Choroid plexus epithelial cell (primary cell): ENCODE data around the gene DENND6B.
A peak's percentile ranks its signal among the peaks of the same experiment; 100 is the strongest.

Experiments used
- DNase-seq: peaks from one replicate; pipeline ENCODE4 v3.0.0-alpha.2; 2010; ENCODE audit warnings: low read depth
- H3K4me3 ChIP-seq: 2 replicates; pipeline ENCODE4 v1.5.1; 2011; ENCODE audit warnings: low read depth, mild to moderate bottlenecking, control low read depth, low read length, moderate library complexity
- TF ChIP-seq, protein P1 (sequence below): conservative IDR thresholded peaks from 2 replicates; pipeline ENCODE4 v1.5.1; 2011; ENCODE audit warnings: low read depth, mild to moderate bottlenecking, control low read depth, inconsistent platforms, low read length, moderate library complexity

DENND6B gene

DNA sequence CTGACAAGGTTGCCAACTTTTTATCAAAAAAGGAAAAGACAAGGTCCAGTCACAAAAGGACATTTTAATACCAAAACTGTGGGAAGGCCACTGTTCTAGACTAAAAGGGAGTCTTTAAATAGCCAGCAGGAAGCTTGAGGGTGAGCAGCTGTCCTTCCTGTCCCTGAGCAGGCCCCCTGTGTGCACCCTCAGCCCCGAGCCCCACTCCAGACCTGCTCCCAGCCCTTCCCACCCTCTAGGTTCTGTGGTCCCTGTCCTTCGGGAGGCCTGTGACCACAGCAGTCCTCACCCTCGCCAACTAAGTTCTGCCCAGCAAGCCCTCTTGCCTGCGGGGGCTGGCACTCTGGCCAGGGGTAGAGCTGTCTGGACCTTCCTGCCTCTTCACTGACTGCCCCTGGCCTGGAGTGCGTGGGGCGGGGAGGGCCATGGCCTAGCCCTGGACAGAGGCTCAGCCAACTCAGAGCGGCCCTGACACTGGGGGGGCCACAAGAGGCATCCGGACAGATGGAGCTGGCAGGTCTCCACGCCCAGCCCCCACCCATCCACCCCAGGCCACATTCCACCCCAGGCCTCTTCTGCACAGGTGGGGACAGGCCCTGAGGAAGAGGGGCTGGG lies 17.7 kb downstream of the DENND6B start:
- TF ChIP-seq, protein P1, sequence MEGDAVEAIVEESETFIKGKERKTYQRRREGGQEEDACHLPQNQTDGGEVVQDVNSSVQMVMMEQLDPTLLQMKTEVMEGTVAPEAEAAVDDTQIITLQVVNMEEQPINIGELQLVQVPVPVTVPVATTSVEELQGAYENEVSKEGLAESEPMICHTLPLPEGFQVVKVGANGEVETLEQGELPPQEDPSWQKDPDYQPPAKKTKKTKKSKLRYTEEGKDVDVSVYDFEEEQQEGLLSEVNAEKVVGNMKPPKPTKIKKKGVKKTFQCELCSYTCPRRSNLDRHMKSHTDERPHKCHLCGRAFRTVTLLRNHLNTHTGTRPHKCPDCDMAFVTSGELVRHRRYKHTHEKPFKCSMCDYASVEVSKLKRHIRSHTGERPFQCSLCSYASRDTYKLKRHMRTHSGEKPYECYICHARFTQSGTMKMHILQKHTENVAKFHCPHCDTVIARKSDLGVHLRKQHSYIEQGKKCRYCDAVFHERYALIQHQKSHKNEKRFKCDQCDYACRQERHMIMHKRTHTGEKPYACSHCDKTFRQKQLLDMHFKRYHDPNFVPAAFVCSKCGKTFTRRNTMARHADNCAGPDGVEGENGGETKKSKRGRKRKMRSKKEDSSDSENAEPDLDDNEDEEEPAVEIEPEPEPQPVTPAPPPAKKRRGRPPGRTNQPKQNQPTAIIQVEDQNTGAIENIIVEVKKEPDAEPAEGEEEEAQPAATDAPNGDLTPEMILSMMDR, result no peak
- no peak for DNase-seq
- H3K4me3 ChIP-seq, result no peak overlapping the region

GRCh38 chr22:50308597-50308935 lies 18.2 kb downstream of the DENND6B start:
- H3K4me3 ChIP-seq, result no peak overlapping the region
- TF ChIP-seq, protein P1, result no peak
- DNase-seq, result no peak

DNA sequence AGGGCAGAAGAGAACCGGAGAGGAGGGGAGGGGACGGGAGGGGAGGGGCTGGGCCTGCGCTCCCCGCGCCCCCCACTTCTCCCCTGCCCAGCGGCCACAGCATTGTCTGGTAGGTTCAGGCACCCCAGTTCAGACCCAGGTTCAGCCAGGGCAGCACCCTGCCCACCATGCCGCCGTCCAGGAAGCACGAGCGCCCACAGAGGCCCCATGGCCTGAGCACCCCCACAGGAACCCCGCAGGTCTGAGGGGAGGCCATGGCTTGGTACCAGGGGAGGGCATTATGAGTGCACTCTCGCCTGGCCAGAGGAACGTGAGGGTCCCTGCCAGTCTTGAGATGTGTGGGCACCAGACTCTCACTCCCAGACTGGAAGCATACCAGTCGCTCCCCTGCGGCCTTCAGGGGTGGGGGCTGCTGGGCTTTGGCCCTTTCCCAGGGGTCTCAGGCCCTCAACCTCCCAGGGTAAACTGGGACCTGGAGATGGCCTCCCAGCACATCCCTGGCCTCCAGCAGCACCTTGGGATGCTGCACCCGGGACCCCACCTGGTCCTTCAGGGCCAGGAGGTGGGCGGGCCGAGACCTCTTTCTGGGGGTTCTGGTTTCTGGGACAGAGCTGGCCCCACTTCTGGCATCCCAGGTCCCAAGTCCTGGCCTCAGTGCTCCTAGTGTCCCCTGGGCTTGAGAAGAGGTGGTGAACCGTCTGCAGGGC lies 18.8 kb downstream of the DENND6B start:
- TF ChIP-seq, protein P1, result no peak
- no peak for DNase-seq
- H3K4me3 ChIP-seq, result no peak overlapping the region

GRCh38 chr22:50306753-50307749 lies 19.8 kb downstream of the DENND6B start, which contains the start of gene PLXNB2:
Gene PLXNB2 (minus strand): TSS chr22:50307646. CDS start chr22:50290584, 17,062 bp downstream.
- TF ChIP-seq, protein P1, result no peak
- peak within 1 kb of the TSS; percentile 81 for H3K4me3 ChIP-seq
- peak; percentile 83 for DNase-seq

GRCh38 chr22:50305923-50306566 lies 20.8 kb downstream of the DENND6B start:
- DNase-seq, result peak; percentile 80
- TF ChIP-seq, protein P1, result no peak
- peak overlapping the region; percentile 81 for H3K4me3 ChIP-seq

DNA sequence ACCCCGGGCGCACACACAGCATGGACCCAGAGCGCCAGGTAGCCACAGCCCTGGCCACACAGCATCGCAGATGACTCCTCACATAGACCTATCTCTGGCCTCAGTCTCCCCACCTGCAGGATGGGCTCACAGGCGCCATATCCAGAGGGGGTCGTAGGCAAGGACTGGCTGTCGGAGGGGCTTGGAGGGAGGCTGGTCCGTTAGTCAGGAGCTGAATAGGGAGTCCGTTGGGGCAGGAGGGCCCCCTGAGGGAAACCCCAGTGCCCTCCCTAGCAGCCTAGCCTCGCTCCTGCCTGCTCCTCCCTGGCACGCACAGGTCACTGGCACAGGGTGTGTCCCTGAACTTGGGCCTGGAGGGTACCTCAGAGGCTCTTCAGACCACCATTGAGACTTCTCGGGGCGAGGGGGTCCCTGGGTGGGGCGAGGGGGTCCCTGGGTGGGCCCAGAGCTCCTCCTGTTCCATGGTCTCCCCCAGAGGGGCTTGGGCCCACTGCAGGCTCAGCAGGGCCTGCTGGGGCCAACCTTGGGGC lies 21.4 kb downstream of the DENND6B start:
- TF ChIP-seq, protein P1, result no peak

More for the DNA sequence above, 21.4 kb downstream of the DENND6B start:
- DNase-seq, result no peak
- peak overlapping the region; percentile 81 for H3K4me3 ChIP-seq
